Naive B cell (primary cell): ENCODE data around the gene SOX6. TPM values are rescaled to one million over a fixed set of nuclear protein-coding genes. Genes with fewer than 3 reads are reported as not detected.
"Not testable (repeated sequence)": the region's sequence is repeated elsewhere in the genome, so short reads cannot be mapped to it uniquely, and the experiment has no call there.

ENCODE experiments used
- ATAC-seq, 2 donors: fragments of 150-1000 bp; cut with Tn5 transposase; 2 replicates each; pipeline ENCODE4 v1.10.0; 2021; ENCODE audit warnings: low read depth in 2 of 2, mild to moderate bottlenecking in 2 of 2, moderate library complexity in 2 of 2
- DNase-seq: peaks from one replicate; pipeline ENCODE4 v3.0.0; 2022
- H3K27ac Mint-ChIP-seq, 6 donors: one replicate each; pipeline ENCODE4 v1.8.0; 2020 to 2022; ENCODE audit warnings: mild to moderate bottlenecking in 6 of 6, mixed read lengths in 6 of 6, moderate library complexity in 5 of 6, inconsistent platforms in 2 of 6
- H3K27me3 Mint-ChIP-seq, 3 donors: one replicate each; pipeline ENCODE4 v1.8.0; 2021 to 2022; ENCODE audit warnings: mixed read lengths in 3 of 3, mild to moderate bottlenecking in 1 of 3
- H3K36me3 Mint-ChIP-seq, 2 donors: one replicate each; pipeline ENCODE4 v1.8.0; 2020 to 2022; ENCODE audit warnings: mixed read lengths in 2 of 2, inconsistent platforms in 1 of 2, mild to moderate bottlenecking in 1 of 2
- H3K4me1 Mint-ChIP-seq, 3 donors: one replicate each; pipeline ENCODE4 v1.8.0; 2020 to 2022; ENCODE audit warnings: mixed read lengths in 3 of 3, inconsistent platforms in 1 of 3, mild to moderate bottlenecking in 1 of 3, moderate library complexity in 1 of 3
- H3K4me3 Mint-ChIP-seq, 8 donors: one replicate each; pipeline ENCODE4 v1.8.0; 2020 to 2022; ENCODE audit warnings: mild to moderate bottlenecking in 8 of 8, mixed read lengths in 8 of 8, moderate library complexity in 8 of 8, inconsistent platforms in 2 of 8
- H3K9me3 Mint-ChIP-seq, 7 donors: one replicate each; pipeline ENCODE4 v1.8.0; 2020 to 2022; ENCODE audit warnings: mixed read lengths in 7 of 7, mild to moderate bottlenecking in 5 of 7, inconsistent platforms in 2 of 7, moderate library complexity in 1 of 7
- polyA plus RNA-seq, 6 donors: library from polyadenylated mRNA; unstranded; fragments of 300-500 nt; fragmentation: Illumina TruSeq; gene quantifications; one replicate each; pipeline ENCODE4 v1.2.3, GENCODE V29; 2021; ENCODE audit warnings: low read depth in 6 of 6

Gene SOX6
- polyA plus RNA-seq, 6 donors from 2014 or later, result not detected

DNA sequence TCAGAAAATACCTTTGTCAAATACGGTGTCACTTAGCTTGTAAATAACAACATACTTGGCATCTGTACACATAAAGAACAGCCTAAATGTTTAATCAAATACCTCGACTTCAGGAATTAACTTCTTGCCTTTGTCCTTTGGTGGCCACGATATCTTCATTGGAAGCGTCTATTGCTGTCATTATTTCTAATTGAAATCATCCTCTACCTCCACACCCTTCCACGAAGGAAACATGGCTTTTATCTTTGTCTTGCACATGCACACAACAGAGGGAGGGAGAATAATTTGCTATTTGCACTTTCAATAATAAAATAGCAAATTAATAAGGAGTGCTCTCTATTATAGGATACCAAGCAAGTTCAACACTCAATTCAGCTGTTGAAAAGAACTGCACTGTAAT is 25.8 kb upstream of the SOX6 start:
- no peaks in the 10 kb centered on the region for H3K27me3 Mint-ChIP-seq
- no peaks in the 10 kb centered on the region for H3K4me1 Mint-ChIP-seq
- peaks cover 0 to 4% (median 0%) of the 10 kb centered on the region in 7 donors for H3K9me3 Mint-ChIP-seq
- DNase-seq (no peak), ATAC-seq (no peak)
- H3K36me3 Mint-ChIP-seq, result no peaks in the 10 kb centered on the region
- H3K27ac Mint-ChIP-seq, result no peak overlapping the region
- H3K4me3 Mint-ChIP-seq, result no peak overlapping the region

DNA sequence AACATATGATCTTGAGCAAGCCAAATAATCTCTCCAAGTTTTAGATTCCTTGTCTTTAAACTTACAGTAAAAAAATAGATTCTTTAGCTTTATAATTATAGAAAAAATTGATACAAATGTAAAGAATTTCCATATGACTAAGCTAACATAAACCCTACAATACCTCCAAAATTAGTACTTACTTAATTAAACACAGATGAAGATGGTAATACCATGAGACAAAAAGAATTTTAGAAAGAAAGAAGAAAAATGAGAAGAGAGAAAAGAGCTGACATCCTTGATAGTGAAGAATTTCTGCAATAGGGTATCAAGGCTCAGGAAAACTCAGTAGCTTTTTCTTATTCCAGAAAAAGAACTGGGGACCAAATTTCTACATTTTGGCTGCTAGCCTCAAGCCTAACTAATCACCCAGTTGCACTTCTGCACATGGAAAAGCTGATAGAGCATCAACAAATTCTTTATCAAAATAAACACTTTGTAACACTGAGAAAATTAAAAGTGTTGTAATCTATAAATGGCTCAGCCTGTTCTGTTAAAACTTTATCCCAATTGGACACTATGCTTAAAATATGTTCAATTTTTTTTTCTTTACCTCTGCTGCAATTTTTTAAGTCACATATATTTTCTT is 24.7 kb upstream of the SOX6 start:
- Mint-ChIP-seq H3K27me3 (no peaks in the 10 kb centered on the region), H3K36me3 (no peaks in the 10 kb centered on the region), H3K4me1 (no peaks in the 10 kb centered on the region), H3K4me3 (no peak overlapping the region), H3K9me3 (peaks cover 0 to 8% (median 0%) of the 10 kb centered on the region in 7 donors), H3K27ac (no peak overlapping the region)
- no peak for ATAC-seq
- no peak for DNase-seq

DNA sequence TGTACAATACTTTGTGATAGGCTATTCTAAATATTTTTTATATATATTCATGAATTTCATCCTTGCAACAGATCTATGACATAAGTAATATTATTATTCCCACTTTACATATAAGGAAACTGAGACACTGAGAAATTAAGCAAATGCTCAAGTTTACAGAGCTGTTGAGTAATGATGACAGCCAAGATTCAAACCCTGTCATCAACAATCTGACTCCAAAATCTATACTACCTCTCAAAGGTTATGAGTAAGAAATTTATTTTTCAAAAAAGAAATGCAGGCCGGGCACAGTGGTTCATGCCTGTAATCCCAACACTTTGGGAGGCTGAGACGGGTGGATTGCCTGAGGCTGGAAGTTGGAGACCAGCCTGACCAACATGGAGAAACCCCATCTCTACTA is 22.6 kb upstream of the SOX6 start:
- ATAC-seq, result no peak
- no peak overlapping the region for H3K27ac Mint-ChIP-seq
- H3K4me1 Mint-ChIP-seq, result no peaks in the 10 kb centered on the region
- H3K4me3 Mint-ChIP-seq, result no peak overlapping the region
- DNase-seq, result no peak
- no peaks in the 10 kb centered on the region for H3K36me3 Mint-ChIP-seq
- no peaks in the 10 kb centered on the region for H3K27me3 Mint-ChIP-seq
- H3K9me3 Mint-ChIP-seq, result peaks cover 0 to 16% (median 3%) of the 10 kb centered on the region in 7 donors

DNA sequence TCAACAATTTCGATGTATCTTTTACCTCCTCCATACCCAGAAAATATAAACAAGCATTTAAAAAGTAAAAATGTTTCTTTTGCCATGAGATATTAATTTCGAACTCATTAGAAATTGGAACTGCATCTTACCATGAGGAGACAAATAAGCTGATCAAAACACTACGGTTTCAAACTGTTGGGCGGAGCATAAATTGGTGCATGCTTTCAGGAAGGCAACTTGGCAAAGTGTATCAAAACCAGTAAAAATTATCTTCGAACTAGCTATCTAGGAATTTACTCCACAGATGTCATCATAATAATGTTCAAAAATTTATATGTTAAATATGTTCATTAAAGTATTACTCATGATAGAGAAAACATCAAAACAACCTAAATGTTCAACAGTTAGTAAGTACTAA is 21.4 kb upstream of the SOX6 start:
- DNase-seq, result no peak
- Mint-ChIP-seq H3K27me3 (no peaks in the 10 kb centered on the region), H3K4me1 (no peaks in the 10 kb centered on the region), H3K4me3 (no peak overlapping the region), H3K9me3 (peaks cover 0 to 16% (median 4%) of the 10 kb centered on the region in 7 donors), H3K36me3 (no peaks in the 10 kb centered on the region), H3K27ac (no peak overlapping the region)
- ATAC-seq, result no peak

DNA sequence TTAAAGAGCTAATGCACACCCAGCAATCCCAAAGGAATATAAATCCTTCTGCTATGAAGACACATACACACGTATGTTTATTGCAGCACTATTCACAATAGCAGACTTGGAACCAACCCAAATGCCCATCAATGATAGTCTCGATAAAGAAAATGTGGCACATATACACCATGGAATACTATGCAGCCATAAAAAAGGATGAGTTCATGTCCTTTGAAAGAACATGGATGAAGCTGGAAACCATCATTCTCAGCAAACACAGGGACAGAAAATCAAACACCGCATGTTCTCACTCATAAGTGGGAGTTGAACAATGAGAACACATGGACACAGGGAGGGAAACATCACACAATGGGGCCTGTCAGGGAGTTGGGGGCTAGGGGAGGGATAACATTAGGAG is 19.3 kb upstream of the SOX6 start:
- not testable (repeated sequence) for H3K4me1 Mint-ChIP-seq, H3K36me3 Mint-ChIP-seq, H3K4me3 Mint-ChIP-seq, H3K27me3 Mint-ChIP-seq, H3K27ac Mint-ChIP-seq, ATAC-seq, DNase-seq
- H3K9me3 Mint-ChIP-seq, result peaks cover 0 to 16% (median 6%) of the 10 kb centered on the region in 7 donors

DNA sequence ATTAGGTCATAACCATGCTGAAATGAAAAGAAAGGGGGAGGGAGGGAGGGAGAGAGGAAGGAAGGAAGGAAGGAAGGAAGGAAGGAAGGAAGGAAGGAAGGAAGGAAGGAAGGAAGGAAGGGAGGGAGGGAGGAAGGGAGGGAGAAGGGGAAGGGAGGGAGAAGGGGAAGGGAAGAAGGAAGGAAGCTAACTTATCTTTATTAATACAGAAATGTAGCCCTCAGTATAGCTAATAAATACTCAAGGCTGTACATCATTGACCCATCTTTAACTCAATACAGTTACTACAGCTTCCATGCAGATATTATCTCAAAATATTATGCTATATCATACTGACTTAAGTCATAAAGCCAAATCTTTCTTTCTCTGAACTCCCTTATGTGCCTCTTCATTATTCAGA is 17.4 kb upstream of the SOX6 start:
- no peak overlapping the region for H3K27ac Mint-ChIP-seq
- H3K9me3 Mint-ChIP-seq, result peaks cover 0 to 16% (median 6%) of the 10 kb centered on the region in 7 donors
- no peak for ATAC-seq
- no peaks in the 10 kb centered on the region for H3K36me3 Mint-ChIP-seq
- H3K4me3 Mint-ChIP-seq, result no peak overlapping the region
- no peaks in the 10 kb centered on the region for H3K4me1 Mint-ChIP-seq
- DNase-seq, result no peak
- no peaks in the 10 kb centered on the region for H3K27me3 Mint-ChIP-seq

DNA sequence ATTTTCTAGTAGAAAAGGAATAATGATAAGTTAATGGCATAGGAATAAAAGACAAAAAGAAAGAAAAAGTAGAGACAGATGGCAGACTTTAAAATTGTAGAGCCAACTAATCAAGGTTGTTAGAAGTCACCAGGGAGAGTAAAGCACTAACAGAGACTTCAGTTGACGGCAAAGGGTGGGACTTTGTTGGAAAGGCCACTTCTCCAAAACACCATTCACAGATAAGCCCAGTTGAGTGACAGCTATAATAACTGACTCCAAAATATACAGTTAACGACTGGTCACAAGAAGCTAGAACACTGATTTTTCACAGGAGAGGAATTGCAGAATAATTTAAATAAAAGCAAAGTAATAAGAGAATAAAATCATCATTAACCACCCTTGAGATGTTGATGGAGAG is 16.0 kb upstream of the SOX6 start:
- H3K27me3 Mint-ChIP-seq, result no peaks in the 10 kb centered on the region
- no peaks in the 10 kb centered on the region for H3K36me3 Mint-ChIP-seq
- peaks cover 0 to 12% (median 6%) of the 10 kb centered on the region in 7 donors for H3K9me3 Mint-ChIP-seq
- ATAC-seq, result no peak
- no peak for DNase-seq
- no peak overlapping the region for H3K4me3 Mint-ChIP-seq
- H3K27ac Mint-ChIP-seq, result no peak overlapping the region
- no peaks in the 10 kb centered on the region for H3K4me1 Mint-ChIP-seq

DNA sequence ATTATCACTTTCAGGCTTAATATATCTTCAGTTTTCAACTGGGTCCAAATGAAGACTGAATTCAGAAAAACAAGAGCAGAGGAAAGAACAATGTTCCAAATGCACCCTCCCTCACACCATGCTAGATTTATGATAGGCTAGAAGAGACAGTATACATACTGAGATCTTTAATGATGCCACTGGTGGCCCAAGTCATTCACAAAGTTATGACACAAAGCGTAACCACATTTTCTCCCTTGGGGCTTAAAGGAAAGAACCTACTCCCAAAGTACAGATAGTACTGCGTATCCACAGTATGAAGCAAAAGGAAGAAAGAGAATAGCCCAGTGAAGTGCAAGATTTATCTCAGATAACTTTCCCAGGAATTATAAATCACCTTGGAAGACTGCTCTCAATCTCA is 10.9 kb upstream of the SOX6 start:
- no peaks in the 10 kb centered on the region for H3K27me3 Mint-ChIP-seq
- H3K4me1 Mint-ChIP-seq, result no peaks in the 10 kb centered on the region
- peaks cover 0 to 8% (median 0%) of the 10 kb centered on the region in 7 donors for H3K9me3 Mint-ChIP-seq
- H3K4me3 Mint-ChIP-seq, result no peak overlapping the region
- H3K36me3 Mint-ChIP-seq, result no peaks in the 10 kb centered on the region
- ATAC-seq, result no peak
- no peak for DNase-seq
- H3K27ac Mint-ChIP-seq, result no peak overlapping the region

DNA sequence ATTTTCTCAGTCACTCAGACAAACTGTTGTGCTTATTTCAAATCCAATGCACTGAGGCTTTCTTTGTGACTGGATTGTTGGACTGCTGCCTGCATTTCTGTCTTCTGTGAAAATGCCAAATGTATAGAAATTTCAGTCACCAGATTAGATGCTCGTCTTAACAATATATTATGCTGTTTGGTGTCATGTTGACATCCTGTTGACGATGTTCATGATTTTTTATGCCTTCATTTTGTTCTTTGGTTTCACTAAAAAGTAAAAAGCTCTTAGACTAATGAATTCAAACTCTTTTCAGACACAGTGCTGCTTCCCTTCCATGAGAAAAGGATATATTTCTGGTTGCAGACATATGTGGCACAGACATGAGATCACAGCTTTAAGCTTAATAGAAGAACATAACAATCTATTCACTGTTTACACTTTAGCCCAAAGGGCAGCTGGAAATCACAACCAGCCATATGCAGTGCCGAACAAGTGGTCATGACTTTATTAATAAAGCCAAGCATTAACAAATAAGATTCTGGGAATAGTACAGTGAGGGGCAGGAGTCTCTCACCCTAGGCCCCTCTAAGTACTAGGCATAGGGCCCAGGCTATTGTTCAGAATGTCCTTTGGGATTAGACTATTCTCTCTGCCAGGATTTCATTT is 9.4 kb upstream of the SOX6 start:
- H3K9me3 Mint-ChIP-seq, result peaks cover 0 to 3% (median 0%) of the 10 kb centered on the region in 7 donors
- DNase-seq (no peak), ATAC-seq (no peak)
- H3K4me3 Mint-ChIP-seq, result no peak overlapping the region
- no peak overlapping the region for H3K27ac Mint-ChIP-seq
- H3K36me3 Mint-ChIP-seq, result no peaks in the 10 kb centered on the region
- no peaks in the 10 kb centered on the region for H3K4me1 Mint-ChIP-seq
- H3K27me3 Mint-ChIP-seq, result no peaks in the 10 kb centered on the region

DNA sequence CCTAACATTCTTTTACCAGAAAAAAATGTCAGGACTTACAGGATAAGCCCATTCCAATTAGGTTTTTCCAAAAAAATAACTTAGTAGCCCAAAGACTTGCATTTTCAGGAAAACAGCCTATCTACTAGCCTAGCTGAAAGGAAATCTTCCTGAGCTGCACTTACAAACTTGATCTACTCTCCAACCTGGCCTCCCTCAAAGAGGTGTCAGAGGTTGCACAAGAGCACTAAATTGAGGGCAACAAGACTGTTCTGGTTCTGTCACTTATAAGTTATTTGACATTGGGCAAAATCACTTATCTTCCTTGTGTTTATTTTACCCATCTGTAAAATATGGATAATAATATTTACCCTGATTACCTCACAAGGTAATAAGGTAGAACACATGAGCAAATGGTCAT is 7.9 kb upstream of the SOX6 start:
- ATAC-seq (no peak), DNase-seq (no peak)
- H3K27ac Mint-ChIP-seq, result no peak overlapping the region
- H3K27me3 Mint-ChIP-seq, result no peaks in the 10 kb centered on the region
- no peak overlapping the region for H3K4me3 Mint-ChIP-seq
- H3K36me3 Mint-ChIP-seq, result no peaks in the 10 kb centered on the region
- H3K4me1 Mint-ChIP-seq, result no peaks in the 10 kb centered on the region
- no peaks in the 10 kb centered on the region for H3K9me3 Mint-ChIP-seq

DNA sequence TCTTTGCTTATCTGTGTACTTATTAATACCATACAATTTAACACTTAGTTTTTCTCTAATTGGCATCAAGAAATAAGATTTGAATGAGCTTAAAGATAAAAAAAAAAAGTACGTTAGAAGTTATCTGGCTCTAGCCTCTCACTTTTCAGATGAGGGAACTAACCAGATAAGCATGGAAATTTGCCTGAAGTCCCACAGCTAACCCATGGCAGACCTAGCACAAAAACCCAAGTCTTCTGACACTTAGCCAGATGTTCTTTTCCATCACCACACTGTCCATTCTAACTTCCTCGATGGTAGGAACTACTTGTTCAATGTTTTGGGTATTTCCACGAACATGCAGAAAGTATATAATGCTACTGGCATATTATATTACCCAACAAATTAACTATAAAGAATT is 7.4 kb upstream of the SOX6 start:
- no peak overlapping the region for H3K4me3 Mint-ChIP-seq
- no peaks in the 10 kb centered on the region for H3K9me3 Mint-ChIP-seq

DNA sequence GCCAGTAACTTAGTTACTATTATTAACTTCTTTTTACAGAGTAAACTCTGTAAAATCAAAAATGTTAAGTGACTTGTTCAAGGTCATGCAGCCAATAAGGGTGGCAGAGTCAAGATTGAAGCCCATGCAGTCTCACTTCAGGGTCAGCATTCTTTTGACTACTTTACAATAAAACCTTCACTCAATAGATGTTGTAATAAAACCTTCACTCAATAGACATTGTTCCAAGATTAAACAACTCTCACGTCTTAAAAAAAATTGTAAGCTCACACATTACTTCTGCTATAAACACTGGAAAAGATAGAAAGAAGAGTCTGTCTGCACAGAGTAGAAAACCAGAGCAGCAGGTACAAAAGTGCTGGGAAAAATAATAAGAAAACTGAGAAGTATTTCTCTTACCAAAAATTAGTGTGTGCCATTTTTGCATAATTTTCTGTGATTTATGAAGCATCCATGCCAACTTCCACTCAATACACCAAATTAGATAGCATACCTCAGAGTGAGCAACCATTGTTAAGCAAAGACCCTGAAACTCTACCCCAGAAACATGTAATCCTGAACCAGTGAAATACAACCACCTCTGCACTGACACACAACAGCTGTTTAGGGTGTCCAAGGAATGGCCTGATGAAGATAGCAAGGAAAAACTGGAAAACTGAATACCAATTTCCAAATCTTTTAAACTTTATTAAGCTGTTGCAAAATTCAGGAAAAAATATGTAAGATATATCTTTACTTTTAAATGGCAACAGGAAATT is 4.9 kb upstream of the SOX6 start:
- Mint-ChIP-seq H3K4me1 (no peaks in the 10 kb centered on the region), H3K27me3 (no peaks in the 10 kb centered on the region), H3K4me3 (no peak overlapping the region), H3K9me3 (no peaks in the 10 kb centered on the region), H3K27ac (no peak overlapping the region), H3K36me3 (no peaks in the 10 kb centered on the region)
- no peak for ATAC-seq
- DNase-seq, result no peak

More for the DNA sequence above, 7.4 kb upstream of the SOX6 start:
- Mint-ChIP-seq H3K27me3 (no peaks in the 10 kb centered on the region), H3K36me3 (no peaks in the 10 kb centered on the region), H3K27ac (no peak overlapping the region), H3K4me1 (no peaks in the 10 kb centered on the region)
- ATAC-seq (no peak), DNase-seq (no peak)

DNA sequence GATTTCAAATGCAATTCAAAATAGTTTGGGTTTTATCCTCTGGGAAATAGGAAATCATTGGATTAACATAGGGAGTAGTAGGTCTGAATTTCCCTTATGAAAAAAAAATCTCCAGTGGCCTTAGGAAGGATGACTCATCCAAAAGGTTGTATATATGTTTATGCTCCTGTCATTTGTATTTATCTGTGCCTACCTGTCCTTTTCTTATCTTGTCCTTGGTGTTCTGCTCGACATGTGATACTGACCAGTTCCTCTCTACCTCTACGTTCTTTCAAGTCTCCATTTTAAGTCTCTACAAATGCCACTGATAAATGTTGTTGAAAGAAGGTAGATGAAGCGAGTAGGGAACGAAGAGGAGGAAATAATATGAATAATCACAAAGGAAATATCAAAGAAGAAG is 3.0 kb upstream of the SOX6 start:
- Mint-ChIP-seq H3K27ac (no peak overlapping the region), H3K4me1 (no peaks in the 10 kb centered on the region), H3K9me3 (no peaks in the 10 kb centered on the region), H3K36me3 (no peaks in the 10 kb centered on the region), H3K4me3 (no peak overlapping the region), H3K27me3 (no peaks in the 10 kb centered on the region)
- no peak for ATAC-seq
- DNase-seq, result no peak

DNA sequence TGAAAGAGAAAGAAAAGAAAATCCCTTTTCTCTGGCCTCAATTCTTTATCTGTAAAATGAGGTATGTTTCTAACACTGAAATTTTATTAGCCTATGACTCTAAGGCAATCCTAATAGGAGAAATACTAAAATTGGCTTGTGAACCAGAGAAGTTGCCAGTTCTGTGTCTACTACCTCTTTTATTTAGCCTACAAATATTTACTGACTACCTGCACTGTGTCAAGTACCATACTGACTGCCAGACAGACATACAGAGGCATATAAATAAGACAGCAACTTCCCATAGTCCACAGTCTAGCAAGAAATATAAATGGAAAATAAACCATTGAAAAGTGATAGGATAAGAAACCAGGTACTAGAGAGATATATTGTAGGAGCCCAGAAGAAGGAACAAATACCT is 2.4 kb upstream of the SOX6 start:
- H3K27ac Mint-ChIP-seq, result no peak overlapping the region
- ATAC-seq (no peak), DNase-seq (no peak)
- no peaks in the 10 kb centered on the region for H3K36me3 Mint-ChIP-seq
- H3K27me3 Mint-ChIP-seq, result peaks cover 0 to 1% (median 0%) of the 10 kb centered on the region in 3 donors
- no peaks in the 10 kb centered on the region for H3K9me3 Mint-ChIP-seq
- no peaks in the 10 kb centered on the region for H3K4me1 Mint-ChIP-seq
- H3K4me3 Mint-ChIP-seq, result no peak overlapping the region
